Activated naive CD8-positive, alpha-beta T cell (primary cell): ENCODE measurements around the gene STX2.
"Not testable (repeated sequence)": the region's sequence is repeated elsewhere in the genome, so short reads cannot be mapped to it uniquely, and the experiment has no call there.

Source experiments
- H3K27ac Mint-ChIP-seq: one replicate; pipeline ENCODE4 v1.8.0; 2021; ENCODE audit warnings: mixed read lengths
- H3K27me3 Mint-ChIP-seq: one replicate; pipeline ENCODE4 v1.8.0; 2021; ENCODE audit warnings: mixed read lengths
- H3K36me3 Mint-ChIP-seq: one replicate; pipeline ENCODE4 v1.8.0; 2021; ENCODE audit warnings: mixed read lengths
- H3K4me1 Mint-ChIP-seq: one replicate; pipeline ENCODE4 v1.8.0; 2021; ENCODE audit warnings: low read depth, mixed read lengths
- H3K4me3 Mint-ChIP-seq: one replicate; pipeline ENCODE4 v1.8.0; 2021; ENCODE audit warnings: mild to moderate bottlenecking, mixed read lengths
- H3K9me3 Mint-ChIP-seq: one replicate; pipeline ENCODE4 v1.8.0; 2021; ENCODE audit warnings: low read depth, mixed read lengths

The STX2 gene

DNA sequence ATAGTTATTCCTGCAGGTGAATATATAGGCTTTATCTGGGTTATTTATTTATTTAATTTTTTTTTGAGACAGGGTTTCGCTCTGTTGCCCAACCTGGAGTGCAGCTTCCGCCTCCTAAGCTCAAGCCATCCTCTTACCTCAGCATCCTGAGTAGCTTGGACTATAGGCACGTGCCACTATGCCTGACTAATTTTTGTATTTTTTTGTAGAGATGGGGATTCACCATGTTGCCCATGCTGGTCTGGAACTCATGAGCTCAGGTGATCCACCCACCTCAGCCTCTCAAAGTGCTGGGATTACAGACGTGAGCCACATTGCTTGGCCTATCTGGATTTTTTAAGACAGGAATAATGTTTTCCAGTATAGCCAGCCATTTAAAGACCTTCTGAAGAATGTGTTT is 34.8 kb upstream of the STX2 start:
- Mint-ChIP-seq H3K4me1 (peaks cover 72% of the 10 kb centered on the region), H3K36me3 (peaks cover 34% of the 10 kb centered on the region), H3K27me3 (no peaks in the 10 kb centered on the region), H3K27ac (peak overlapping the region; percentile 100), H3K4me3 (peak overlapping the region; percentile 100), H3K9me3 (no peaks in the 10 kb centered on the region)

DNA sequence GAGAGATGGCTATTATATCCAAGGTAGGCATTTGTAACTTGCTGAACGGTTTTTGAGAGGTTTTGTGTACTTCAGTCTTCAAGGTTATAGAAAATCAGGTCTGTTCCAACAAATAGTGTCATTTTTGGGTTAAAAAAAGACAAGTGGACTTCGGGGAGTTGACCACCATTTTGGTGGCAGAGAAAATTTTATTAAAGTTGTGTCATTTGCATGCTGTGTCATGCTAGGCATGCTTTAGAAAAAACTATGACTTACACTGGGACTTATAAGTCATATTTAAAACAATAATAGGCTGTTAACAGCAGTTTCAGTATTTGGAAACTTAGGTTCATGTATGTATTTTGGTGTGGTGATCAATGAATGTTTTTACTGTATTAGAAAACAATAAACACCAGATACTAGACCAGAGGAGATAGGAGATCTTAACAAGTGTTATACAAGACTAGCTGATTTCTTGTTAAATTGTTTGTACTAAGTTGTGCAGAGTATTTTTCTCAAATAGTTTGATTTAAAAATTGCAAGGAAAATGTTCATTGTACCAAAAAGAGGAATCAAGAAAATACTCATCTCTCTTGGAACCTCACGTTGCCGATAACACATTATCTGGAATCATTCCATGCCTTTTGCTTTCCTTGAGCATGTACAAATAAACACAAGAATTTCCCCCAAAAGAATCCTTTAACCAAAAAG is 34.2 kb upstream of the STX2 start:
- H3K4me1 Mint-ChIP-seq = peaks cover 75% of the 10 kb centered on the region
- H3K4me3 Mint-ChIP-seq = peak overlapping the region; percentile 100
- H3K9me3 Mint-ChIP-seq = no peaks in the 10 kb centered on the region
- no peaks in the 10 kb centered on the region for H3K27me3 Mint-ChIP-seq
- peak overlapping the region; percentile 100 for H3K27ac Mint-ChIP-seq
- H3K36me3 Mint-ChIP-seq = peaks cover 34% of the 10 kb centered on the region

- peaks cover 33% of the 10 kb centered on the region for H3K36me3 Mint-ChIP-seq
- H3K27ac Mint-ChIP-seq = peak overlapping the region; percentile 100
- no peaks in the 10 kb centered on the region for H3K27me3 Mint-ChIP-seq
- no peaks in the 10 kb centered on the region for H3K9me3 Mint-ChIP-seq
- H3K4me3 Mint-ChIP-seq = peak overlapping the region; percentile 100
- peaks cover 79% of the 10 kb centered on the region for H3K4me1 Mint-ChIP-seq
Measured at GRCh38 chr12:130872179-130873096, 33.4 kb upstream of the STX2 start.

DNA sequence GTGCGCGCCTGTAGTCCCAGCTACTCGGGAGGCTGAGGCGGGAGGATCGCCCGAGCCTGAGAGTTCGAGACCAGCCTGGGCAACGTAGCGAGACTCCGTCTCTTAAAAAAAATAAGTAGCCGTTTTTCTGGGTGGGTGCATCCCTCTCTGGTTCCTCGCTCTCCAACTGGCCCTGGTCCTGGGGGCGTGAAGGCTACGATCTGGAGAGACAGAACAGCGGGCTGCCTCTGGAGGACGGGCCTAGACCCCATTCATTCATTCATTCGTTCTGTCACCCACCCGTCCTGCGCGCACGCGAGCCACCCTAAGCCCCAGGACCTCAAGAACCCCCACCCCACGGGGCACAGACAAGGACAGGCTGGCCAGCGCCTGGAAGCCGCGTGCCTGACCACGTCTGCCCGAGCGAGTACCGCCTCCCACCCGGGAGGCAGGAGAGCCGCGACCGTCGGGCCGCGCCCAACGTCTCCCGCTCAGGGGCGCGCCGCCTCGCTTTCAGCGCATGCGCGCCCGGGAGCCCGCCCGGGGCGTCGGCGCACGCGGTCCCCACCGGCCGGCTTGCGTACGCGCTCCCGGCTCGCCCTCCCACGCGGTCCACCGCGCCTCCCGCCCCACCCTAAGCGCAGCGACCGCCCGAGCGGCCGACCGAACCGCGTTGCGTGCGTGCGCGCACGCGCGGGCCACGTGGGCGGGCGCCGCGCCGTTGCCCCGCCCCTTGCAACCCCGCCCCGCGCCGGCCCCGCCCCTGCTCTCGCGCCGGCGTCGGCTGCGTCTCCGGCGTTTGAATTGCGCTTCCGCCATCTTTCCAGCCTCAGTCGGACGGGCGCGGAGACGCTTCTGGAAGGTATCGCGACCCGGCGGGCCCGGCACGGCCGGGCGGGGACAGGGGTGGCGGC is 32.5 kb upstream of the STX2 start, which contains the start of gene RAN:
Gene RAN (plus strand): TSS at position 781 of the 893 bp plus-strand sequence. CDS start 528 bp downstream, outside the sequence.
- peaks cover 28% of the 10 kb centered on the region for H3K36me3 Mint-ChIP-seq
- no peaks in the 10 kb centered on the region for H3K27me3 Mint-ChIP-seq
- peak within 1 kb of the TSS; percentile 100 for H3K4me3 Mint-ChIP-seq
- H3K4me1 Mint-ChIP-seq = peaks cover 74% of the 10 kb centered on the region
- H3K27ac Mint-ChIP-seq = peak within 1 kb of the TSS; percentile 100
- no peaks in the 10 kb centered on the region for H3K9me3 Mint-ChIP-seq

GRCh38 chr12:130870442-130871285 is 31.6 kb upstream of the STX2 start:
- peak overlapping the region; percentile 87 for H3K4me3 Mint-ChIP-seq
- no peaks in the 10 kb centered on the region for H3K27me3 Mint-ChIP-seq
- peak overlapping the region; percentile 97 for H3K27ac Mint-ChIP-seq
- H3K4me1 Mint-ChIP-seq = peaks cover 70% of the 10 kb centered on the region
- H3K9me3 Mint-ChIP-seq = no peaks in the 10 kb centered on the region
- peaks cover 26% of the 10 kb centered on the region for H3K36me3 Mint-ChIP-seq

DNA sequence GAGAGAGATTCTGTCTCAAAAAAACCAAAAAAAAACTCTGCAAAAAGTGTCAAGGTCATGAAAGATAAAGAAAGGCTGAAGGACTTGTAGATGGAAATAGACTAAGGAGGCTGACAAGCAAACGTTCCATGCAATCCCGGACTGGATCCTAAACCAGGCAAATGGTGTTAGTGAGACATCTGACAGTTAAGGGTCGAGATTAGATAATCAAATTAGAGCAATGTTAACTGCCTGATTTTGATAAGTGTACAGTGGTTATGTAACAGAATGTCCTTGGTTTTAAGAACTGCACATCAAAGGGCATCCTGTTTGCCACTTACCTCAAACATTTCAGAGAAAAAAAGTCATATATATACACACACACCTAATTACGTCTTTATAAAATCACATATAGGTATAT is 29.4 kb upstream of the STX2 start:
- H3K36me3 Mint-ChIP-seq = peaks cover 9% of the 10 kb centered on the region
- H3K4me1 Mint-ChIP-seq = peaks cover 50% of the 10 kb centered on the region
- H3K9me3 Mint-ChIP-seq = no peaks in the 10 kb centered on the region
- H3K27me3 Mint-ChIP-seq = no peaks in the 10 kb centered on the region
- peak overlapping the region; percentile 86 for H3K27ac Mint-ChIP-seq
- H3K4me3 Mint-ChIP-seq = peak overlapping the region; percentile 25

- peaks cover 15% of the 10 kb centered on the region for H3K4me1 Mint-ChIP-seq
- no peak overlapping the region for H3K27ac Mint-ChIP-seq
- H3K9me3 Mint-ChIP-seq = no peaks in the 10 kb centered on the region
- no peaks in the 10 kb centered on the region for H3K36me3 Mint-ChIP-seq
- H3K4me3 Mint-ChIP-seq = no peak overlapping the region
- no peaks in the 10 kb centered on the region for H3K27me3 Mint-ChIP-seq
Measured at GRCh38 chr12:130863298-130863697, 24.2 kb upstream of the STX2 start.

GRCh38 chr12:130862771-130863170 is 23.7 kb upstream of the STX2 start:
- not testable (repeated sequence) for H3K36me3 Mint-ChIP-seq, H3K27me3 Mint-ChIP-seq, H3K27ac Mint-ChIP-seq, H3K4me3 Mint-ChIP-seq, H3K4me1 Mint-ChIP-seq, H3K9me3 Mint-ChIP-seq

DNA sequence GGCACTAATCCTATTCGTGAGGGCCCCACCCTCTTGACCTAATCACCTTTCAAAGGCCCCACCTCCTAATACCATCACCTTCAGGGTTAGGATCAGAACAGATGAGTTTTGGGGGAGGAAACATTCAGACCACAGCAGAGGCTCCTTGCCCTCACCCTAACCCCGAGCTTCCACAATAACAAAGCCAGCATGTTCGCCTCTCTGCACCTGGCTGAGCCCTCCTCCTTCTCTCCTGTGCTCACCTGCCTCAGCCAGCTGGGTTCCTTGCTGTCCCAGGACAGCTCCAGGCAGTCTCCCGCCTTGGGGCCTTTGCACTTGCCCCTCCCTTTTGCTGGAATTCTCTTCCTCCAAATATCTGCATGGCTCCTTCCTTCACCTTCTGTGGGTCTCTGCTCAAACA is 23.1 kb upstream of the STX2 start:
- peaks cover 6% of the 10 kb centered on the region for H3K4me1 Mint-ChIP-seq
- no peak overlapping the region for H3K4me3 Mint-ChIP-seq
- H3K27ac Mint-ChIP-seq = no peak overlapping the region
- H3K27me3 Mint-ChIP-seq = no peaks in the 10 kb centered on the region
- H3K9me3 Mint-ChIP-seq = peaks cover under 1% of the 10 kb centered on the region
- no peaks in the 10 kb centered on the region for H3K36me3 Mint-ChIP-seq

- Mint-ChIP-seq H3K27ac (no peak overlapping the region), H3K9me3 (peaks cover 5% of the 10 kb centered on the region), H3K36me3 (peaks cover 3% of the 10 kb centered on the region), H3K4me1 (no peaks in the 10 kb centered on the region), H3K4me3 (no peak overlapping the region), H3K27me3 (peaks cover 3% of the 10 kb centered on the region)
Measured at GRCh38 chr12:130860311-130860710, 21.3 kb upstream of the STX2 start.

DNA sequence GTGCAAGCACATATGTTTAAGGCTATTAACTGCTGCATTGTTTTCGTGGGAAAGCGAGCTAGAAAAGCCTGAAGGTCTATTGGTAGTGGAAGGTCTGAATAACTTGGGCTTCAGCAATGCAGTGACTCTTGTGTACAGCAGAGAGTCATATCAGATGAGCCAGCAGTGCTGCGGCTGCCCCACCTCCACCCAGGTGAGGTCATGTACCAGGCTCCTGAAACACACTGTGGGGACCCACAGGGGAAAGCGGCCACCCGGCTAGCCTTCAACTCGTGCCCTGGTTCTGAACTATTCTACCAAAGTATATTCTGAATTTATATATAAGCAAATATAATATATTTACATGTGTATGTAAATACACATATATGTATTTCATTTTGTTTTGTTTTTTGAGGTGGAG is 20.1 kb upstream of the STX2 start:
- Mint-ChIP-seq H3K9me3 (peaks cover 5% of the 10 kb centered on the region), H3K4me1 (no peaks in the 10 kb centered on the region), H3K27me3 (peaks cover 3% of the 10 kb centered on the region), H3K27ac (no peak overlapping the region), H3K4me3 (no peak overlapping the region), H3K36me3 (peaks cover 3% of the 10 kb centered on the region)

- Mint-ChIP-seq H3K27me3 (peaks cover 5% of the 10 kb centered on the region), H3K4me1 (no peaks in the 10 kb centered on the region), H3K4me3 (no peak overlapping the region), H3K27ac (no peak overlapping the region), H3K9me3 (peaks cover 5% of the 10 kb centered on the region), H3K36me3 (peaks cover 3% of the 10 kb centered on the region)
Measured at GRCh38 chr12:130858084-130858483, 19.0 kb upstream of the STX2 start.

DNA sequence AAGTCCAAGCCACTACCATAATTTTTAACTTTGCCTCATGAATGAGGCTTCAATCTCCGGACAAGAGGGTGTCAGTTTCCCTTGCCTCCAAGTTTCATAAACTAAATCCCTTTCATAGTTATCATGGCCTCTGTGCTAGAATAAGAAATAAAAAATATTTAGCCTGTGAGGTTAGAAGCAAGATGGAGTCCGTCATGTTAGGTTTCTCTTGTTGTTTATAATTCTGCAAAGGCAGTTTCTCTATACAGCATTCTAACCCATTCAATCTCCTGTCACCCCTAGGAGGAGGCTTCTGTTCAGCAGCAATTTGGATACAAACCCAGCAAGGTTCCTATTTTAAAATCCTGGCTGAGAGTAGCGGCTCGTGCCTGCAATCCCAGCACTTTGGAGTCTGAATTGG is 17.0 kb upstream of the STX2 start:
- no peak overlapping the region for H3K27ac Mint-ChIP-seq
- no peak overlapping the region for H3K4me3 Mint-ChIP-seq
- no peaks in the 10 kb centered on the region for H3K4me1 Mint-ChIP-seq
- H3K27me3 Mint-ChIP-seq = peaks cover 8% of the 10 kb centered on the region
- peaks cover 5% of the 10 kb centered on the region for H3K9me3 Mint-ChIP-seq
- H3K36me3 Mint-ChIP-seq = peaks cover 3% of the 10 kb centered on the region
